ENCODE data around the gene SCLY.

SCLY gene

DNA sequence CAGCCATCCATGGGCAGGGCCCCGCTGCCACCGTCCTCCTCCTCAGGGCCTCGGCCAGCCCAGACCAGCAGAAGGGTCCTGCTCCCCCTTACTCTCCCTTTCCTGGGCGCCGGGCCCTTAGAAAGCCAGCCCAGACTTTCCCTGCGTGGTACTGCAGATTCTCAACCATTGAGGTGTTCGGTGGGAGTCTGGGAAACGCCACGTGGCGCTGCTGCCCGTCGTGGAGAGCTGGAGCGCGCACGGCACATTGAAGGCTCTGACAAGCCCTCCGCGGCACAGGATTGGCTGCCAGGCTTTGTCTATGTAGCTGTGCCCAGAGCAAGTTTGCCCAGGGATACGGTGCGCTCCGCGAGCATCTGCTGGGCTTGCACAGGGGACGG is 67.2 kb downstream of the SCLY start:
- peak in 1 of 5 donors; percentile 5 for DNase-seq

DNA sequence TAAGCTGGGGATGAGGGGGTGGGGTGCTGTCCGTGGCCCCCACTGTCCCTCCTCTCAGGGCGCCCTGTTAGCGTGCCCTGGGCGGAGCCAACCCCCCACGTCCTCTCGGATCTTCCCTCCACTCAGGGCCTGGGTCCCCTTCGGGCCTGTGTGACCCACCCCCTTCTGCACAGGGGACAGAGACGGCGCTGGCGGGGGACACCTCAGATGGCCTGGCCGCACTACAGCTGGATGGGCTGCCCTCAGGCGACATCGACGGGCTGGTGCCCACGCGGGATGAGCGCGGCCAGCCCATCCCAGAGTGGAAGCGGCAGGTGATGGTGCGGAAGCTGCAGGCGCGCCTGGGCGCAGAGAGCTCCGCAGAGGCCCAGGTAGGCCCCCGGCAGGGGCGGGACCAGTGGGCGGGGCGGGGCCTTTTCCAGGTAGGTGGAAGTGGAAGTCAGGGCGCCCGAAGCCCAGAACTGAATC is 67.8 kb downstream of the SCLY start:
- no peak for DNase-seq

GRCh38 chr2:238129166-238130010 is 68.6 kb downstream of the SCLY start:
- peak in 1 of 5 donors; percentile 2 for DNase-seq

GRCh38 chr2:238130111-238130695 is 69.4 kb downstream of the SCLY start:
- DNase-seq, result peak in 1 of 5 donors; percentile 6

- DNase-seq, result peak in 1 of 5 donors; percentile 5
Observed at GRCh38 chr2:238130696-238131628, 70.2 kb downstream of the SCLY start.

- DNase-seq, result peak in 1 of 5 donors; percentile 3
Observed at GRCh38 chr2:238131761-238132462, 71.1 kb downstream of the SCLY start.

DNA sequence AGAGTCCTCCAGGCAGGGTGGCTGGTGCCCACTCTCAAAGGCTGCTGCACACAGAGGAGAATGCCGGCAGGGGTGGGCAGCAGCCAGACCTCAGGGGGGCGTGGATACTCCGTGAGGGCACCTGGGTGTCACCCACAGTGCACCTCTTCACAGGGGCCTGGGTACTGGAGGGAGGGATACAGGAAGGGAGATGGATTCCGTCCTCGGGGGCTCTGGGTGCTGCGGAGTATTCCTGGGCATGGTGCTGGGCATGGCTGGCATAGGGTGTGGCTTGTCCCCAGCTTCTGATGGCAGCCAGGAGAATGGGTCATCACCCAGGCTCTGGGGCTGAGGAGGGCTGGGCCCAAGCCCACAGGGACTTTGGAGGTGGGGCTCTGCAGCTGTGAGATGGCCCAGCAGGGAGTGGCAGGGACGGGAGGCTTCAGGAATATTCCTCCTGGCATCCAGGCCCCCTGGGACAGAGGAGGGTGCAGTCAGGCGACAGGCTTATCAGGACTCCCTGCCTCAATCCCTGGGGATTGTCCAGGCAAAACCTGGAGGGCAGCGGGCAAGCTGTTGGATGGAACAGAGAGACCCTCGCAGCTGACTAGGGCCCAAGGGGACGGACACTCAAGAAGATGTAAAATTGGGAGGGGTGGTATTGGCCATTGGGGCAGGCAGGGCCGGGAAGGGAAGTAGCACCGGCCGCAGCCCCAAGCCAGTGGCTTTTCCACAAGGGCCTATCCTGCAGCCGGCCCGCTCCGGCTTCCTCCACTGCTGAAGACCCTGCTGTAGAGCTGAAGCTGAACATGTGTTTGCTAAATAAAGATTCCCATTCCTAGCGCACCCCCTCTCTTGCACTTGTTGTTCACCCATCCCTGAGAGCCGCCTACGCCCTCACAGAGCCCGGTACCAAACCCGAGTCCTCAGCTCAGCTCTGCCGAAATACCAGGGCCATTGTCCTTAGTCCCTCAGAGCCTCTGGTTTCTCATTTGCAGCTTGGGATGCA is 72.0 kb downstream of the SCLY start:
- peak in 1 of 5 donors; percentile 6 for DNase-seq

- peak in 1 of 5 donors; percentile 5 for DNase-seq
Observed at GRCh38 chr2:238133499-238134392, 72.9 kb downstream of the SCLY start.

- DNase-seq, result peak in 1 of 5 donors; percentile 2
Observed at GRCh38 chr2:238134393-238134785, 73.6 kb downstream of the SCLY start.

- no peak for DNase-seq
Observed at GRCh38 chr2:238135601-238136150, 74.9 kb downstream of the SCLY start.

DNA sequence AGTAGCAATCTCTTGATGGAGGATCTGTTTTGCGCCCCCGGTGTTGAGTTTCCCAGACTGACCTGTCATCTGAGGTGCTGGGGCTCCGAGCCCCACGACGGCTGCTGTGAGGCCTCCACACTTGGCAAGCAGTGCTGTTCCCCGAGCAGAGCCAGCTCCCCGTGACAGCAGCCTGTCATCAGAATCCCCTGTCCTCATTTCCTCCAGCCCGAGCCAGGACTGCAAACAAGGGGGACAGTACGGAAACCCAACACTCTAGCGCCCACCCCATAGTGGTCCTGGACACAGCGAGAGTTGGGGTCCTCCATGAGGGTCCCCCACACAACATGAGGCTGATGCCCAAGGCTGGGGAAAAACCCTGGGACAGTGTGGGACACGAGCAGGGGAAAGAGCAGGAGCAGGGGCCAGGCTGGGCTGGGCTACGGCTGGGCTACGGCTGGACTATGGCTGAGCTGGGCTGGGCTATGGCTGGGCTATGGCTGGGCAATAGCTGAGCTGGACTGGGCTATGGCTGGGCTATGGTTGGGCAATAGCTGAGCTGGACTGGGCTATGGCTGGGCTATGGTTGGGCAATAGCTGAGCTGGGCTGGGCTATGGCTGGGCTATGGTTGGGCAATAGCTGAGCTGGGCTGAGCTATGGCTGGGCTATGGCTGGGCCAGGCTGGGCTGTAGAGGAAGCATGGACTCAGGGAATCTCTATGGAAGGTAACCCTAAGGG is 76.2 kb downstream of the SCLY start:
- no peak for DNase-seq

GRCh38 chr2:238137885-238138284 is 77.1 kb downstream of the SCLY start:
- DNase-seq, result no peak

GRCh38 chr2:238138331-238139195 is 77.8 kb downstream of the SCLY start, which contains the start of gene KLHL30:
Gene KLHL30, plus strand, starts transcription at chr2:238138668. Its CDS starts 2,087 bp downstream, at chr2:238140755.
- no peak for DNase-seq

GRCh38 chr2:238139196-238140039 is 78.6 kb downstream of the SCLY start:
- DNase-seq, result no peak

- DNase-seq, result no peak
Observed at GRCh38 chr2:238140040-238140439, 79.2 kb downstream of the SCLY start.

- DNase-seq, result no peak
Observed at GRCh38 chr2:238140721-238141540, 80.1 kb downstream of the SCLY start.
